WTC11 (cell line): ENCODE results near the gene KCNJ8. TPM values are rescaled to one million over a fixed set of nuclear protein-coding genes. Genes with fewer than 3 reads are reported as not detected.

Source experiments
- ATAC-seq: fragments of 200-7000 bp; cut with Tn5 transposase; 2 replicates; pipeline ENCODE4 v1.10.0; 2021; ENCODE audit warnings: mild to moderate bottlenecking, moderate library complexity
- CTCF ChIA-PET: fragments of 300-600 bp; sonication (Branson Sonifier 250); formaldehyde crosslinking; loops from one replicate; lab custom pipeline; 2021; ENCODE audit warnings: antibody characterized with exemption; lab: Charles Lee
- POLR2A ChIA-PET: fragments of 350-600 bp; sonication (Branson Sonifier 250); formaldehyde crosslinking; loops from one replicate; lab custom pipeline; 2021; ENCODE audit warnings: antibody characterized with exemption; lab: Charles Lee
- DNase-seq: peaks from one replicate; pipeline ENCODE4 v3.0.0; 2021; ENCODE audit warnings: low spot score
- H3K27ac Mint-ChIP-seq: 2 replicates; pipeline ENCODE4 v1.8.0; 2021; ENCODE audit warnings: mixed read lengths
- H3K27me3 Mint-ChIP-seq: 2 replicates; pipeline ENCODE4 v1.8.0; 2021; ENCODE audit warnings: low read depth, mild to moderate bottlenecking, moderate library complexity, mixed read lengths
- H3K36me3 Mint-ChIP-seq: 2 replicates; pipeline ENCODE4 v1.8.0; 2021; ENCODE audit warnings: mixed read lengths
- H3K4me1 Mint-ChIP-seq: 2 replicates; pipeline ENCODE4 v1.8.0; 2022; ENCODE audit warnings: mixed read lengths
- H3K4me3 Mint-ChIP-seq: 2 replicates; pipeline ENCODE4 v1.8.0; 2021; ENCODE audit warnings: mild to moderate bottlenecking, moderate library complexity, mixed read lengths
- H3K9me3 Mint-ChIP-seq: 2 replicates; pipeline ENCODE4 v1.8.0; 2021; ENCODE audit warnings: mixed read lengths
- EMX1 ChIP-seq: fragments of 250-450 bp; sonication (Bioruptor Pico); IDR thresholded peaks from 2 replicates; pipeline ENCODE4 v1.8.0; 2021; ENCODE audit warnings: mild to moderate bottlenecking
- ESRRA ChIP-seq: sonication (generic); formaldehyde crosslinking; IDR thresholded peaks from 2 replicates; pipeline ENCODE4 v1.8.1; 2022; ENCODE audit warnings: mild to moderate bottlenecking, missing genetic modification reagents, borderline replicate concordance
- ETV6 ChIP-seq: sonication (generic); formaldehyde crosslinking; IDR thresholded peaks from 2 replicates; pipeline ENCODE4 v1.8.1; 2022; ENCODE audit warnings: mild to moderate bottlenecking, missing genetic modification reagents
- IRF1 ChIP-seq: sonication (generic); formaldehyde crosslinking; IDR thresholded peaks from 2 replicates; pipeline ENCODE4 v1.8.0; 2023; ENCODE audit warnings: missing genetic modification reagents
- MAX ChIP-seq: sonication (generic); formaldehyde crosslinking; IDR thresholded peaks from 2 replicates; pipeline ENCODE4 v1.8.0; 2022; ENCODE audit warnings: mild to moderate bottlenecking, missing genetic modification reagents
- NFATC4 ChIP-seq: fragments of 250-450 bp; sonication (Bioruptor Pico); IDR thresholded peaks from 2 replicates; pipeline ENCODE4 v1.9.0; 2021; ENCODE audit warnings: mild to moderate bottlenecking
- NR1H2 ChIP-seq: sonication (generic); formaldehyde crosslinking; IDR thresholded peaks from 2 replicates; pipeline ENCODE4 v1.9.0; 2021; ENCODE audit warnings: mild to moderate bottlenecking, moderate library complexity, missing genetic modification reagents
- OVOL2 ChIP-seq: fragments of 250-450 bp; sonication (Bioruptor Pico); IDR thresholded peaks from 2 replicates; pipeline ENCODE4 v1.9.0; 2021; ENCODE audit warnings: mild to moderate bottlenecking, borderline replicate concordance
- RELA ChIP-seq: sonication (generic); formaldehyde crosslinking; IDR thresholded peaks from 2 replicates; pipeline ENCODE4 v1.8.1; 2022; ENCODE audit warnings: missing genetic modification reagents, mild to moderate bottlenecking, borderline replicate concordance
- RORB ChIP-seq: fragments of 250-450 bp; sonication (Bioruptor Pico); IDR thresholded peaks from 2 replicates; pipeline ENCODE4 v1.9.0; 2021; ENCODE audit warnings: mild to moderate bottlenecking
- SMAD4 ChIP-seq: sonication (generic); formaldehyde crosslinking; IDR thresholded peaks from 2 replicates; pipeline ENCODE4 v1.8.0; 2022; ENCODE audit warnings: mild to moderate bottlenecking, missing genetic modification reagents
- SOX15 ChIP-seq: fragments of 250-450 bp; sonication (Bioruptor Pico); IDR thresholded peaks from 2 replicates; pipeline ENCODE4 v1.9.0; 2021; ENCODE audit warnings: mild to moderate bottlenecking
- STAT6 ChIP-seq: sonication (generic); formaldehyde crosslinking; conservative IDR thresholded peaks from 2 replicates; pipeline ENCODE4 v1.8.1; 2023; ENCODE audit warnings: mild to moderate bottlenecking, low read depth, missing genetic modification reagents, moderate library complexity
- USF2 ChIP-seq: sonication (generic); formaldehyde crosslinking; IDR thresholded peaks from 2 replicates; pipeline ENCODE4 v1.8.1; 2023; ENCODE audit warnings: mild to moderate bottlenecking, missing genetic modification reagents, moderate library complexity
- ZNF138 ChIP-seq: sonication (generic); formaldehyde crosslinking; conservative IDR thresholded peaks from 2 replicates; pipeline ENCODE4 v1.8.1; 2022; ENCODE audit warnings: mild to moderate bottlenecking, moderate library complexity, missing genetic modification reagents
- ZNF396 ChIP-seq: fragments of 250-450 bp; sonication (Bioruptor Pico); IDR thresholded peaks from 2 replicates; pipeline ENCODE4 v1.8.0; 2021; ENCODE audit warnings: mild to moderate bottlenecking, moderate library complexity, borderline replicate concordance
- ZNF416 ChIP-seq: fragments of 250-450 bp; sonication (Bioruptor Pico); IDR thresholded peaks from 2 replicates; pipeline ENCODE4 v1.9.0; 2021; ENCODE audit warnings: mild to moderate bottlenecking, inconsistent platforms
- ZNF423 ChIP-seq: fragments of 250-450 bp; sonication (Bioruptor Pico); IDR thresholded peaks from 2 replicates; pipeline ENCODE4 v2.1.2; 2022; ENCODE audit warnings: mild to moderate bottlenecking, moderate library complexity
- total RNA-seq: library from RNA; stranded (reverse); gene quantifications from 3 replicates; pipeline ENCODE4 v1.2.3, GENCODE V29; 2021
- TF ChIP-seq, protein P1 (sequence below): fragments of 250-450 bp; sonication (Bioruptor Pico); conservative IDR thresholded peaks from 2 replicates; pipeline ENCODE4 v1.9.0; 2021; ENCODE audit warnings: mild to moderate bottlenecking
- TF ChIP-seq, protein P2 (sequence below): sonication (generic); formaldehyde crosslinking; IDR thresholded peaks from 2 replicates; pipeline ENCODE4 v1.8.0; 2022; ENCODE audit warnings: mild to moderate bottlenecking, missing genetic modification reagents
- TF ChIP-seq, protein P3 (sequence below): sonication (generic); formaldehyde crosslinking; IDR thresholded peaks from 2 replicates; pipeline ENCODE4 v1.8.1; 2022; ENCODE audit warnings: missing genetic modification reagents, borderline replicate concordance
- TF ChIP-seq, protein P4 (sequence below): sonication (generic); formaldehyde crosslinking; IDR thresholded peaks from 2 replicates; pipeline ENCODE4 v1.8.0; 2022; ENCODE audit warnings: missing genetic modification reagents

Gene KCNJ8
- total RNA-seq, 1 experiment from 2014 or later = 1.4 TPM

DNA sequence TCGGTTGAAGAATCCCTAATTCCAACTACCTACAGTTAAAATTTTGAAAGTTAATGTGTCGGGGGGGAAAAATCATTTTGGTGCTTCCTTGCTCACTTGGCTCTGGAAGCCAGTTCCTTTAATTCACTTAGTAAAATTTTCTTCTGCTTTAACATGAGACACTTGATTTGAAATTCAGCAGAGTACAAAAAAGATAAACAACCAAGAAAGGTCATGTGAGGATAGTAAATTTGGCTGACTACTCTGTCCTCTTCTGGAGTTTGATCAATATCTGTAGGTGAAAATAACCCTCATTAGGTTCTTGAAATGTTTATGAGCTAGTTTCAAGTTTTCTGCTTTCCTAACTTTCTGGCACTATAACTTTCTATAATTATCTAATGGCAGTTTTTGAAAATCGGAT lies 43.4 kb downstream of the KCNJ8 start:
- Mint-ChIP-seq H3K36me3 (no peaks in the 10 kb centered on the region), H3K27ac (no peak overlapping the region), H3K4me1 (no peaks in the 10 kb centered on the region), H3K9me3 (peaks cover 29% of the 10 kb centered on the region), H3K27me3 (no peaks in the 10 kb centered on the region; the same call in none of the 2 replicates), H3K4me3 (no peak overlapping the region)
- ATAC-seq (no peak), DNase-seq (no peak)
- TF ChIP-seq, protein P1, sequence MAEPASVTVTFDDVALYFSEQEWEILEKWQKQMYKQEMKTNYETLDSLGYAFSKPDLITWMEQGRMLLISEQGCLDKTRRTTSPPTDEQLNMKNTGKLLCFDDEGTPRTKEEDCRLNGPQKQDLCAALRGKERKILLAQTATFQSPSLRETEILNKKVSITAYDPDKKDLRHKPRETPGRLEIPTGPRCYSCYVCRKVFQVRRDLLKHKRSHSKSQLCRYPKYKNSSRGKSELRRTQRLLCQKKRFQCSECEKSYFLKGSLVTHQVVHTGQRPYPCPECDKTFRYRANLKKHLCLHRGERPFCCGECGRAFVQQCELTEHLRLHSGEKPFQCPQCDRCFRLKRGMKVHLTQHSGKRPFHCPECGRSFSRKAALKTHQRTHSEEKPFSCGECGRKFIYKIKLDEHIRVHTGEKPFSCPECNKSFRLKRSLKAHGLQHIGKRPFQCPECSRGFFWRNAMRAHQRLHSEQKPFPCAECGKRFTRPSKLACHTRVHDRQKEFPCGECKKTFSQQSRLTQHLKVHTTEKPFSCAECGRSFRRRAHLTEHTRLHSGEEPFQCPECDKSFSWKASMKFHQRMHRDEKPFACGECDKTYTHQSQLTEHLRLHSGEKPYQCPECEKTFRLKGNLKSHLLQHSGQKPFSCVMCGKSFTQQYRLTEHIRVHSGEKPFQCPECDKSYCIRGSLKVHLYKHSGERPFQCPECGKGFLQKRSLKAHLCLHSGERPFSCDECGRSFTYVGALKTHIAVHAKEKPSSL (CRISPR knock-in tag) = no peak
- TF ChIP-seq SMAD4 (no peak), MAX (no peak), SOX15 (no peak), NR1H2 (CRISPR knock-in tag) (no peak), ZNF396 (no peak), NFATC4 (CRISPR knock-in tag) (no peak), RORB (CRISPR knock-in tag) (no peak), STAT6 (no peak), ZNF416 (CRISPR knock-in tag) (no peak), ETV6 (CRISPR knock-in tag) (no peak), IRF1 (CRISPR knock-in tag) (no peak)
- TF ChIP-seq, protein P2, sequence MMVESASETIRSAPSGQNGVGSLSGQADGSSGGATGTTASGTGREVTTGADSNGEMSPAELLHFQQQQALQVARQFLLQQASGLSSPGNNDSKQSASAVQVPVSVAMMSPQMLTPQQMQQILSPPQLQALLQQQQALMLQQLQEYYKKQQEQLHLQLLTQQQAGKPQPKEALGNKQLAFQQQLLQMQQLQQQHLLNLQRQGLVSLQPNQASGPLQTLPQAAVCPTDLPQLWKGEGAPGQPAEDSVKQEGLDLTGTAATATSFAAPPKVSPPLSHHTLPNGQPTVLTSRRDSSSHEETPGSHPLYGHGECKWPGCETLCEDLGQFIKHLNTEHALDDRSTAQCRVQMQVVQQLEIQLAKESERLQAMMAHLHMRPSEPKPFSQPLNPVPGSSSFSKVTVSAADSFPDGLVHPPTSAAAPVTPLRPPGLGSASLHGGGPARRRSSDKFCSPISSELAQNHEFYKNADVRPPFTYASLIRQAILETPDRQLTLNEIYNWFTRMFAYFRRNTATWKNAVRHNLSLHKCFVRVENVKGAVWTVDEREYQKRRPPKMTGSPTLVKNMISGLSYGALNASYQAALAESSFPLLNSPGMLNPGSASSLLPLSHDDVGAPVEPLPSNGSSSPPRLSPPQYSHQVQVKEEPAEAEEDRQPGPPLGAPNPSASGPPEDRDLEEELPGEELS (CRISPR knock-in tag) = no peak
- TF ChIP-seq, protein P3, sequence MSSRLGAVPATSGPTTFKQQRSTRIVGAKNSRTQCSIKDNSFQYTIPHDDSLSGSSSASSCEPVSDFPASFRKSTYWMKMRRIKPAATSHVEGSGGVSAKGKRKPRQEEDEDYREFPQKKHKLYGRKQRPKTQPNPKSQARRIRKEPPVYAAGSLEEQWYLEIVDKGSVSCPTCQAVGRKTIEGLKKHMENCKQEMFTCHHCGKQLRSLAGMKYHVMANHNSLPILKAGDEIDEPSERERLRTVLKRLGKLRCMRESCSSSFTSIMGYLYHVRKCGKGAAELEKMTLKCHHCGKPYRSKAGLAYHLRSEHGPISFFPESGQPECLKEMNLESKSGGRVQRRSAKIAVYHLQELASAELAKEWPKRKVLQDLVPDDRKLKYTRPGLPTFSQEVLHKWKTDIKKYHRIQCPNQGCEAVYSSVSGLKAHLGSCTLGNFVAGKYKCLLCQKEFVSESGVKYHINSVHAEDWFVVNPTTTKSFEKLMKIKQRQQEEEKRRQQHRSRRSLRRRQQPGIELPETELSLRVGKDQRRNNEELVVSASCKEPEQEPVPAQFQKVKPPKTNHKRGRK (CRISPR knock-in tag) = no peak
- ChIA-PET POLR2A (interaction anchor here (0.7 kb wide), 1 partner anchor 51 kb away, joined by 3 read pairs; no protein-coding TSS in a partner anchor), CTCF (interaction anchor here (0.6 kb wide), 1 partner anchor 13 kb away, joined by 3 read pairs; no protein-coding TSS in a partner anchor)

DNA sequence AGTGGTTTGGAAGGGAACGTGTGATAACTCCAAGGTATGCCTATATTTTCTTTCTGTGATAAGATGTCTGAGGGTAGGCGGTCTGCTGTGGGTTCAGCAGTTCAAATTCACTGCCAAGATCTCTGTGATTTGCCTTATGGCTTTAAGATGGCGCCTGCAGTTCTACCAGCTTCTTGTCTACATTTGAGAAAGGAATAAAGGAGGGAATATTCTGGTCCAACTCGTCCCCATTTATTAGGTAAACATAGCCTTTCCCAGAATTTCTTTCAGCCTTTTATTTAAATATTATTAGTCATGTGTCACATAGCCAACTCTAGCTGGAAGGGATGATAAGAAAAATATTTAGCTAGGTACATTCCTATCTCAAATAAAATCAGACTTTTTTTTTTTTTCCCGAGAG lies 48.8 kb downstream of the KCNJ8 start:
- Mint-ChIP-seq H3K4me3 (no peak overlapping the region), H3K27ac (no peak overlapping the region), H3K4me1 (no peaks in the 10 kb centered on the region), H3K9me3 (no peaks in the 10 kb centered on the region), H3K36me3 (no peaks in the 10 kb centered on the region), H3K27me3 (no peaks in the 10 kb centered on the region; the same call in 1 of the 2 replicates)
- TF ChIP-seq EMX1 (CRISPR knock-in tag) = no peak
- no peak for TF ChIP-seq RELA (CRISPR knock-in tag)
- TF ChIP-seq USF2 (CRISPR knock-in tag) = no peak
- no peak for TF ChIP-seq ZNF396
- no peak for TF ChIP-seq ESRRA (CRISPR knock-in tag)
- TF ChIP-seq OVOL2 (CRISPR knock-in tag) = no peak
- no peak for TF ChIP-seq ZNF423
- TF ChIP-seq ZNF138 (CRISPR knock-in tag) = no peak
- TF ChIP-seq, protein P4, sequence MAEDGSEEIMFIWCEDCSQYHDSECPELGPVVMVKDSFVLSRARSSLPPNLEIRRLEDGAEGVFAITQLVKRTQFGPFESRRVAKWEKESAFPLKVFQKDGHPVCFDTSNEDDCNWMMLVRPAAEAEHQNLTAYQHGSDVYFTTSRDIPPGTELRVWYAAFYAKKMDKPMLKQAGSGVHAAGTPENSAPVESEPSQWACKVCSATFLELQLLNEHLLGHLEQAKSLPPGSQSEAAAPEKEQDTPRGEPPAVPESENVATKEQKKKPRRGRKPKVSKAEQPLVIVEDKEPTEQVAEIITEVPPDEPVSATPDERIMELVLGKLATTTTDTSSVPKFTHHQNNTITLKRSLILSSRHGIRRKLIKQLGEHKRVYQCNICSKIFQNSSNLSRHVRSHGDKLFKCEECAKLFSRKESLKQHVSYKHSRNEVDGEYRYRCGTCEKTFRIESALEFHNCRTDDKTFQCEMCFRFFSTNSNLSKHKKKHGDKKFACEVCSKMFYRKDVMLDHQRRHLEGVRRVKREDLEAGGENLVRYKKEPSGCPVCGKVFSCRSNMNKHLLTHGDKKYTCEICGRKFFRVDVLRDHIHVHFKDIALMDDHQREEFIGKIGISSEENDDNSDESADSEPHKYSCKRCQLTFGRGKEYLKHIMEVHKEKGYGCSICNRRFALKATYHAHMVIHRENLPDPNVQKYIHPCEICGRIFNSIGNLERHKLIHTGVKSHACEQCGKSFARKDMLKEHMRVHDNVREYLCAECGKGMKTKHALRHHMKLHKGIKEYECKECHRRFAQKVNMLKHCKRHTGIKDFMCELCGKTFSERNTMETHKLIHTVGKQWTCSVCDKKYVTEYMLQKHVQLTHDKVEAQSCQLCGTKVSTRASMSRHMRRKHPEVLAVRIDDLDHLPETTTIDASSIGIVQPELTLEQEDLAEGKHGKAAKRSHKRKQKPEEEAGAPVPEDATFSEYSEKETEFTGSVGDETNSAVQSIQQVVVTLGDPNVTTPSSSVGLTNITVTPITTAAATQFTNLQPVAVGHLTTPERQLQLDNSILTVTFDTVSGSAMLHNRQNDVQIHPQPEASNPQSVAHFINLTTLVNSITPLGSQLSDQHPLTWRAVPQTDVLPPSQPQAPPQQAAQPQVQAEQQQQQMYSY (CRISPR knock-in tag) = no peak
- DNase-seq (no peak), ATAC-seq (no peak)
- CTCF ChIA-PET = no interaction called here
- POLR2A ChIA-PET = interaction anchor here (0.7 kb wide), 1 partner anchor 325 kb away, joined by 3 read pairs; no protein-coding TSS in a partner anchor
